ENCODE results near the gene NLGN3. TPM values are rescaled to one million over a fixed set of nuclear protein-coding genes. Genes with fewer than 3 reads are reported as not detected.

NLGN3 gene
- total RNA-seq, 2 donors from 2014 or later = 2.9 to 3.1 TPM

DNA sequence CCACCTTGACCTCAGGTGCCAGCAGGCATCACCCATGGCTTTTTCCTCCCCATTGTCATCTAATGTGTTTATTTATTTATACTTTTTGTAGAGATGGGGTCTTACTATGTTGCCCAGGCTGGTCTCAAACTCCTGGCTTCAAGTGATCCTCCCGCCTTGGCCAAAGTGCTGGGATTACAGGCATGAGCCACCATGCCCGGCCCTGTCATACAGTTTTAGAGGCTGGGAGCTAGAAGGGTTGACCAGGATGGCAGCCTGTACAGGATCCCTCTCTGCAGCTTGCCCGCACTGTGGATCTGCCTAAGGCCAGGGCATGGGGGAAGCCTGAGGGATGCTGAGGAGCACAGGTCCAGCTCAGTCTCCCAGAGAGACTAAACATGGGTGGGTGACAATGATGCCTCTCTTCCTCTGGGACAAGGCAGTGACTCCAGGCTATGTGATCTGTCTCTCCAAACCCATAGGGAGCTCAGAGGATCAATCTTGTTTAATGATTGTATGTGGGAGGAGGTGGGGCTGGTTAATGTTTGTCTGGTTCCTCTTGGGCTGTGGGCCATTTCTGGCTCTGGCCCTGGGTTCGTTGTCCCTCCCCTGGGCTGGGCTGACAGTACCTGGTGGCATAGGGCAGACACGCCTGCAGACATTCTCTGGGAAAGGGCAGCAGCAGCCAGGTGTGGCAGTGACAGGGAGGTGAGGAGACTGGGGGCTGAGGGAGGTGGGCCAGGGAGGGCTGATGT, 70.1 kb downstream of the NLGN3 start:
- DNase-seq (no peak), ATAC-seq (replicated peaks in 1 of 2) (no peak)
- Mint-ChIP-seq H3K4me3 (no peak overlapping the region), H3K36me3 (ENCODE audit: insufficient read depth in 2 of 2) (no peaks in the 10 kb centered on the region), H3K27ac (no peak overlapping the region), H3K9me3 (no peaks in the 10 kb centered on the region), H3K4me1 (ENCODE audit: low read depth) (peaks cover 6% of the 10 kb centered on the region), H3K27me3 (ENCODE audit: low read depth) (peaks cover 42% of the 10 kb centered on the region)

DNA sequence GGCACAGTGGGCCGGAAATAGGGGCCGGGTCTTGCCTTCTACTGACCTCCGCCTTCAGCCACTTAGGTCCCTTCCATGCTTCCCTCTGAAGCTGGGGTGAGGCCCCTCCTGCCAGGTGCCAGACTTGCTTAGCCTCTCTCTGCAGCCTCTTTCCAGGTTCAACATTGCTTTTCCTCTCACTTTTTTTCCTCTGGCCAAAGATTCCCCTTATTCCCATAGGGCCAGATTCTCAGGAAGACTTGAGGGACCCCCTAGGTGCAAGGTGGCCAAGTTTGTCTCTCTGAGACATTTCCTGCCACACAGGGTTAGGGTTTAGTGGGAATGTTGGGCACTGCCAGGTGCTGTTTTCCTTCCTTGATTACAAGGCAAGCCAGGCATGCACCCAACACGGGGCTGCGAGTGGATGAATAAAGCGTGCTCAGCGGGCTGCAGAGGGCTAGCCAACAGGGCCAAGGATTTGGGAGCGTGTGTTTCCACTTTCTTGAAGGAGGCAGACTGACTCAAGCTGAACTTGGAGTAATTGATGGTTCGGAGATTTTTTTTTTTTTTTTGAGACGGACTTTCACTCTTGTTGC, 70.8 kb downstream of the NLGN3 start:
- Mint-ChIP-seq H3K27ac (no peak overlapping the region), H3K27me3 (ENCODE audit: low read depth) (peaks cover 42% of the 10 kb centered on the region), H3K36me3 (ENCODE audit: insufficient read depth in 2 of 2) (no peaks in the 10 kb centered on the region), H3K4me3 (no peak overlapping the region), H3K9me3 (no peaks in the 10 kb centered on the region), H3K4me1 (ENCODE audit: low read depth) (peaks cover 6% of the 10 kb centered on the region)
- ATAC-seq (replicated peaks in 1 of 2) (no peak), DNase-seq (no peak)

DNA sequence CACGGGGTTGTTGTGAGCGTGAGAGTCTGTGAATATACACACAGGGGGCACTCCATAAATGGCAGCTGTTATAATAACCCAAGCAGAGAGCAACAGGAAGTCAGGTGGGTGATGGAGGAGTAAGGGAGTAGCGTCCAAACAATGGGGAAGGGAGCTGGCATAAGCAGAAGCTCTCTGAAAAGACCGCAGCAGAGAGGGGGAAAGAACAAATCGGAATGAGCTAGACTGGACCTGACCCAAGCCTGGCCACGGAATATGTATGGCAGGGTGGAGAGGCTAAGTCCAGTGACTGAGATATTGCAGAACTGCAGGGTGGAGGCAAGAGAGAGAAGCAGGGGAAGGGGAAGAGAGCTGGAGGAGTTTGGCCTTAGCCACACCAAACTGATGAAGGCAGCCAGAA, 71.8 kb downstream of the NLGN3 start:
- H3K27me3 Mint-ChIP-seq (ENCODE audit: low read depth) = peaks cover 36% of the 10 kb centered on the region
- no peak for DNase-seq
- H3K4me3 Mint-ChIP-seq = no peak overlapping the region
- no peaks in the 10 kb centered on the region for H3K9me3 Mint-ChIP-seq
- no peak overlapping the region for H3K27ac Mint-ChIP-seq
- no peak for ATAC-seq (replicated peaks in 1 of 2)
- H3K36me3 Mint-ChIP-seq (ENCODE audit: insufficient read depth in 2 of 2) = no peaks in the 10 kb centered on the region
- peaks cover 6% of the 10 kb centered on the region for H3K4me1 Mint-ChIP-seq (ENCODE audit: low read depth)

DNA sequence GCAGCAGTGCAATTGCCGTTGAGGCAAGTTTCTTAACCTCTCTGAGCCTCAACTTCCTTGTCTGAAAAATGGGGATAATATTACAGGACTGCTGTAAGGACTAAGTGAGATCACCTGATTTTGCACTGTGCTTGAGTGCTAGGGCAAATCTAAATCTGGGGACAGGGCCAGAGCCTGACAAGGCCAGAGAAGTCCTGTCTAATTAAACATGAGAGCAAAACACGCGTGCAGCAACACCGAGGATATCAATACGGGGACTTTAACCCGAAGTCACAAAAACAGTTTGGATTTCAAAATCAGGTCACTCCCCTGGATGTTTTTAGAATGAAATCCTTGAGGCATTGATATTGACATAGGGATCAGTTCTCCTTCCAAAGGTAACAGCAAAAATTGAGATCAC, 72.7 kb downstream of the NLGN3 start:
- no peak for ATAC-seq (replicated peaks in 1 of 2)
- H3K36me3 Mint-ChIP-seq (ENCODE audit: insufficient read depth in 2 of 2) = no peaks in the 10 kb centered on the region
- no peak overlapping the region for H3K4me3 Mint-ChIP-seq
- H3K4me1 Mint-ChIP-seq (ENCODE audit: low read depth) = peaks cover 6% of the 10 kb centered on the region
- H3K27me3 Mint-ChIP-seq (ENCODE audit: low read depth) = peaks cover 34% of the 10 kb centered on the region
- H3K9me3 Mint-ChIP-seq = no peaks in the 10 kb centered on the region
- no peak overlapping the region for H3K27ac Mint-ChIP-seq
- DNase-seq = no peak

Other genes with a start within 250 kb of the NLGN3 start
- gene TEX11, start 236.1 kb upstream of the NLGN3 start, total RNA-seq = under 1 TPM in 1 of 2 donors, not detected in 1; 0.22 TPM
- 1 to 10 TPM; 3.4 to 3.7 TPM for gene SLC7A3, start 213.7 kb upstream of the NLGN3 start, total RNA-seq
- 10 to 100 TPM; 37.5 to 43.8 TPM for gene SNX12, start 76.5 kb upstream of the NLGN3 start, total RNA-seq
- 10 to 100 TPM; 15.1 to 15.3 TPM for gene FOXO4, start 49.0 kb upstream of the NLGN3 start, total RNA-seq
- 10 to 100 TPM; 16.4 to 26.0 TPM for gene CXorf65, start 38.1 kb upstream of the NLGN3 start, total RNA-seq
- gene IL2RG, start 33.3 kb upstream of the NLGN3 start, total RNA-seq = 100 to 1,000 TPM; 290 to 348 TPM
- 10 to 100 TPM; 44.1 to 48.6 TPM for gene MED12, start 26.2 kb upstream of the NLGN3 start, total RNA-seq
- gene GJB1, start 78.4 kb downstream of the NLGN3 start, total RNA-seq = under 1 TPM; 0.28 to 0.31 TPM
- 10 to 100 TPM; 26.9 to 36.1 TPM for gene ZMYM3, start 109.3 kb downstream of the NLGN3 start, total RNA-seq
- 100 to 1,000 TPM; 539 to 564 TPM for gene NONO, start 138.8 kb downstream of the NLGN3 start, total RNA-seq
- 1 to 10 TPM; 6.9 to 7.4 TPM for gene ITGB1BP2, start 156.9 kb downstream of the NLGN3 start, total RNA-seq
- gene TAF1, start 221.5 kb downstream of the NLGN3 start, total RNA-seq = 10 to 100 TPM; 51.5 to 59.3 TPM